ENCODE results near the gene FRY. TPM values are rescaled to one million over a fixed set of nuclear protein-coding genes. Genes with fewer than 3 reads are reported as not detected.

FRY gene
- total and polyA plus RNA-seq, 2 donors (not counting 1 experiment from before 2014, with no cell fraction given), result 2.3 to 6.3 TPM

DNA sequence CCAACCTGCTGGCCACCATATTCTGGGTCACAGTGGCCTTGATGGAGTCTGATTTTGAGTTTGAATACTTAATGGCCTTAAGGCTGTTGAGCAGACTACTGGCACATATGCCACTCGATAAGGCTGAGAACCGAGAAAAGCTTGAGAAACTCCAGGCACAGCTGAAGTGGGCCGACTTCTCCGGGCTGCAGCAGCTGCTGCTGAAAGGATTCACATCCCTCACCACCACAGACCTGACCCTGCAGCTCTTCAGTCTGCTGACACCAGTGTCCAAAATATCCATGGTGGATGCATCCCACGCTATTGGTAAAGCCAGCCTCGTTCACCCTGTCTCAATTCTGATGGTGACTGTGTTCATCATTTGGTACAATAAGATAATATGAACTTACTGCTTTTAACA, 206.1 kb downstream of the FRY start:
- Histone ChIP-seq H3K9me3 (ENCODE audit: control extremely low read depth in 1 of 3, control insufficient read depth in 2 of 3, insufficient read depth in 1 of 3, low read length in 2 of 3) (peaks cover 0 to 3% (median 0%) of the 10 kb centered on the region in 3 donors), H2AFZ (ENCODE audit: insufficient read depth, low read depth, low read length, poor library complexity, severe bottlenecking) (no peak overlapping the region), H3K4me1 (ENCODE audit: control insufficient read depth in 2 of 2, insufficient read depth in 2 of 2, low read length in 2 of 2) (no peaks in the 10 kb centered on the region), H3K4me2 (replicated peaks; ENCODE audit: low read depth, low read length, poor library complexity, severe bottlenecking) (no peak overlapping the region), H3K79me2 (ENCODE audit: control insufficient read depth, insufficient read depth, low read length) (no peaks in the 10 kb centered on the region), H3K27ac (ENCODE audit: low read length in 2 of 2) (no peak overlapping the region), H3K9ac (ENCODE audit: low read length) (no peak overlapping the region), H4K20me1 (ENCODE audit: control insufficient read depth, insufficient read depth, low read length, poor library complexity, severe bottlenecking) (no peaks in the 10 kb centered on the region), H3K36me3 (replicated peaks in 1 of 2; ENCODE audit: control extremely low read depth in 1 of 2, control insufficient read depth in 1 of 2, extremely low read depth in 1 of 2, insufficient read depth in 2 of 2, low read length in 1 of 2) (no peaks in the 10 kb centered on the region), H3K4me3 (ENCODE audit: control extremely low read depth in 1 of 5, extremely low read depth in 1 of 5, insufficient read depth in 1 of 5, low read depth in 2 of 5, low read length in 4 of 5) (no peak overlapping the region), H3K27me3 (replicated peaks in 1 of 4; ENCODE audit: control extremely low read depth in 1 of 4, control insufficient read depth in 3 of 4, insufficient read depth in 4 of 4, low read length in 3 of 4) (no peaks in the 10 kb centered on the region)
- Mint-ChIP-seq H3K4me1 (no peaks in the 10 kb centered on the region), H3K27ac (no peak overlapping the region), H3K9me3 (ENCODE audit: insufficient read depth) (no peaks in the 10 kb centered on the region), H3K27me3 (no peaks in the 10 kb centered on the region), H3K4me3 (no peak overlapping the region)
- DNase-seq (no peak), ATAC-seq (ENCODE audit: low read depth) (no peak)
- WGBS (ENCODE audit: insufficient coverage), result 96% methylated on average over 4 of the region's 6 CpGs
- ChIA-PET CTCF (no interaction called here), POLR2A (no interaction called here)
- TF ChIP-seq, protein P1, sequence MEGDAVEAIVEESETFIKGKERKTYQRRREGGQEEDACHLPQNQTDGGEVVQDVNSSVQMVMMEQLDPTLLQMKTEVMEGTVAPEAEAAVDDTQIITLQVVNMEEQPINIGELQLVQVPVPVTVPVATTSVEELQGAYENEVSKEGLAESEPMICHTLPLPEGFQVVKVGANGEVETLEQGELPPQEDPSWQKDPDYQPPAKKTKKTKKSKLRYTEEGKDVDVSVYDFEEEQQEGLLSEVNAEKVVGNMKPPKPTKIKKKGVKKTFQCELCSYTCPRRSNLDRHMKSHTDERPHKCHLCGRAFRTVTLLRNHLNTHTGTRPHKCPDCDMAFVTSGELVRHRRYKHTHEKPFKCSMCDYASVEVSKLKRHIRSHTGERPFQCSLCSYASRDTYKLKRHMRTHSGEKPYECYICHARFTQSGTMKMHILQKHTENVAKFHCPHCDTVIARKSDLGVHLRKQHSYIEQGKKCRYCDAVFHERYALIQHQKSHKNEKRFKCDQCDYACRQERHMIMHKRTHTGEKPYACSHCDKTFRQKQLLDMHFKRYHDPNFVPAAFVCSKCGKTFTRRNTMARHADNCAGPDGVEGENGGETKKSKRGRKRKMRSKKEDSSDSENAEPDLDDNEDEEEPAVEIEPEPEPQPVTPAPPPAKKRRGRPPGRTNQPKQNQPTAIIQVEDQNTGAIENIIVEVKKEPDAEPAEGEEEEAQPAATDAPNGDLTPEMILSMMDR (IDR thresholded peaks at IDR 0.05), result no peak
- no peak for TF ChIP-seq EZH2 (IDR thresholded peaks at IDR 0.05; ENCODE audit: borderline replicate concordance, insufficient read depth, low read depth, low read length, poor library complexity, severe bottlenecking)
- intact Hi-C loops (cut with micrococcal nuclease), result no loop called here

GRCh38 chr13:32243695-32244094, 212.1 kb downstream of the FRY start:
- Histone ChIP-seq H3K4me1 (ENCODE audit: control insufficient read depth in 2 of 2, insufficient read depth in 2 of 2, low read length in 2 of 2) (no peaks in the 10 kb centered on the region), H3K4me3 (ENCODE audit: control extremely low read depth in 1 of 5, extremely low read depth in 1 of 5, insufficient read depth in 1 of 5, low read depth in 2 of 5, low read length in 4 of 5) (no peak overlapping the region), H3K79me2 (ENCODE audit: control insufficient read depth, insufficient read depth, low read length) (no peaks in the 10 kb centered on the region), H3K36me3 (replicated peaks in 1 of 2; ENCODE audit: control extremely low read depth in 1 of 2, control insufficient read depth in 1 of 2, extremely low read depth in 1 of 2, insufficient read depth in 2 of 2, low read length in 1 of 2) (no peaks in the 10 kb centered on the region), H3K9me3 (ENCODE audit: control extremely low read depth in 1 of 3, control insufficient read depth in 2 of 3, insufficient read depth in 1 of 3, low read length in 2 of 3) (no peaks in the 10 kb centered on the region), H4K20me1 (ENCODE audit: control insufficient read depth, insufficient read depth, low read length, poor library complexity, severe bottlenecking) (no peaks in the 10 kb centered on the region), H3K9ac (ENCODE audit: low read length) (no peak overlapping the region), H3K27me3 (replicated peaks in 1 of 4; ENCODE audit: control extremely low read depth in 1 of 4, control insufficient read depth in 3 of 4, insufficient read depth in 4 of 4, low read length in 3 of 4) (no peaks in the 10 kb centered on the region), H3K4me2 (replicated peaks; ENCODE audit: low read depth, low read length, poor library complexity, severe bottlenecking) (no peak overlapping the region), H3K27ac (ENCODE audit: low read length in 2 of 2) (no peak overlapping the region), H2AFZ (ENCODE audit: insufficient read depth, low read depth, low read length, poor library complexity, severe bottlenecking) (no peak overlapping the region)
- Mint-ChIP-seq H3K27ac (no peak overlapping the region), H3K4me3 (no peak overlapping the region), H3K27me3 (no peaks in the 10 kb centered on the region), H3K9me3 (ENCODE audit: insufficient read depth) (no peaks in the 10 kb centered on the region), H3K4me1 (no peaks in the 10 kb centered on the region)
- 100% methylated on average over 3 of the region's 5 CpGs for WGBS (ENCODE audit: insufficient coverage)
- intact Hi-C loops (cut with micrococcal nuclease), result no loop called here
- DNase-seq, result no peak
- ATAC-seq (ENCODE audit: low read depth), result no peak
- POLR2A ChIA-PET, result no interaction called here
- CTCF ChIA-PET, result no interaction called here
- no peak for TF ChIP-seq EZH2 (IDR thresholded peaks at IDR 0.05; ENCODE audit: borderline replicate concordance, insufficient read depth, low read depth, low read length, poor library complexity, severe bottlenecking)
- TF ChIP-seq, protein P1 (IDR thresholded peaks at IDR 0.05), result no peak

Data from B cell (primary cell).